Stimulated activated CD4-positive, alpha-beta T cell treated with anti-CD3 and anti-CD28 coated beads, Interleukin-12 subunit alpha, Interleukin-12 subunit beta, amount 100 ng/mL, for 4 hours (primary cell): Measurements from ENCODE around the gene TNRC18.

Source experiments
- DNase-seq: peaks from one replicate; pipeline ENCODE4 v3.0.0-alpha.2; 2020

TNRC18 gene

DNA sequence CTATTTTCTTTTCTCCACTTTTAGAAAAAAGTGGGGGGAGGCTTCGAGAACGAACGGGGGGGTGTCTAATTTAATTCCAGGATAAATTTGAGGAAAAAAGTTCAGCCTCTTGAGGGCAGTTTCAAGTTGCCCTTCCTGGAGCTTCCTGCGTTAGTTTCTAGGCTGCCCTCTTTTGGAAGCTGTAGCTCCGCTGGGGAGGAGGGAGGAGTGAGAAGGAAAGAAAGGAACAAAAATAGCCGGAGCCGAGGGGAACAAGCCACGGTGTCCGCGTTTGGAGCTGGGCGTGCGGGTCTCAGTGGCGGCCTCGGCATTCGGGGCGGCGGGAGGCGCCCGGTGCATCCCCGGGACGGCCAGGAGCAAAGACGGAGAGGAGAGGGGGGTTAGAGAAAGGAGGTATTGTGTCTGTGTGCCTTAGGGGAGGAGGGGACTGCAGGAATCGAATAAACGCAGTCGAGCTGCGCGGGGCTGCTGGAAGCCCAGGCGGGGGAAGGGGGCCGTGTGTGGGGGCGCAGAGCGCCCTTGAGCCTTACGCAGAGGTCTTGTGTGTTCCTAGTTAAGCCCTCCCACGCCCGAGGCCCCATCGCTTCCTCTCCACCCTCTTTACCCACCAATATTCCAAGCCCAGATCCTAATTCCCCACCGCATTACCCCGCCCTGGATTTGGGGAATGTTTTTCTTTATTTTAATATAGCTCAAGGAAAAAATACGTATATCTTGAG is 2.0 kb upstream of the TNRC18 start:
- DNase-seq: no peak

DNA sequence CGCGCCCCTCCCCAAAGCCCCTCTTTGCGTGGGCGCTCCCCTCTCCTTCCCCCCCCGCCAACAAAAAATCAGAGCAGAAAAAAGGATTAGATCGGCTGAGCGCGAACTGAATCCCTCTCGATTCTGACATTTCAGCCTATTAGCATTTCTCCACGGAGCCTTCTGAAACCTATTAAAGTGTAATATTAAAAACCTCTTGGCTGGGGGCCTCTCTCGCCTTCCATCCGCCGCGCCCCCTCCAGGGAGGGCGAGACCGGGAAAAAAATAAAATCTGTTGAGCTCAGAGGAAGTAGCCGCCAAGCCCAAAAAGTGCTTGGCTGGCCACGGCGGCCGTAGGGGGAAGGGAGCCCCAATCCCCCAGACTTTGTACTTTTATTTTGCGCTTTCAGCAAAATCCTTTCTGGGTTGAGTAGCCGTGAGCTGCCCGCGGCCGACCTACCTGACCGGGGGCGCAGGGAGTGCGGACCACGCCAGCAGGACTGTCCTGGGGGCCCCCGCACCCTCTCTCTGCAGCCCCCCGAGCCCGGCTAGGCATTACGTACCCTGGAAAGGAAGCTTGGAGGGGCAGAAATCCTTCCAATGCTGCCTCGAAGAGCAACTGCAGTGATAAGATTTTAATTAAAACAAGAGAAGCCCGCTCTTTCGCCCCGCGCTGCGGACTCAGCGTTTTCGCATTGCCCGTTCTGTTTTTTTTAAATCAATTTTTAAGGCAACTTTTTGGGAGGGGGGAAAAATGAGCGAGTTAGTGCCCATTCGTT is 1.3 kb upstream of the TNRC18 start:
- no peak for DNase-seq

DNA sequence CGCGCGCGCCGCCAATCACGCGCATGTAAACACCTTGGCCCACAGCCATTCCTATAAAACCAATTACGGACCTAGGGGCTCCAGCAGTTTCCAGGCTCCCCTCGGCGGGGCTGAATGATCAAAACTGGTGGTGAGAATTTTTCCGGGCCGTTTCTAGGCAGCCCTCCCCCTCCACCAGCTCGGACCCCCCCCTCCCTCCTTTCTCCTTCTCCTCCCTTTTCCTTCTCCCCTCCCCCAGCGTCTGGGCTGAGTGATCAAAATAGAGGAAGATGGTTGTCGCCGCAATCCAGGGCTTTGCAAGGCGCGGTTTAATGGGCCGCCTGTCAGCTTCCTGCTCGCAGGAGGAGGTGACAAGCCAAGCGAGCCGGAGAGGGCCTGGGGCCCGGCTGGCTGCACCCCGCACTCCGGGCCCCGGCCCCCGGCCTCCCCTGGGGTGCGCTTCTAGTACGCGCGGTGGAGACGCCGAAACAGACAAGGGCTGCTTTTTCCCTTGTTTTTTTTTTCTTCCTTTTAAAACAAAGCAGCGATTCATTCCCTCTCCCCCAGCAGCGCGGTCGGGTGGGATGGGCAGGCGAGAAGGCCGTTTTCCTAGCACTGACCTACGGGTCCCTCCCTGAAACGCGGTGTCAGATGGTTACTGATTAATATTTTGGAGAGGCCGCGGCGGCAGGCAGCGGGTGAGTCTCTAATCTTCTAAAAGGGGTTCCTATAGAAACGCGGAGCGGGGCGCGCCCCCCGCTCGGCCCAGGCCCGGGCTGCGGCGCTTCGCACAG is 528 bp upstream of the TNRC18 start:
- DNase-seq: no peak

DNA sequence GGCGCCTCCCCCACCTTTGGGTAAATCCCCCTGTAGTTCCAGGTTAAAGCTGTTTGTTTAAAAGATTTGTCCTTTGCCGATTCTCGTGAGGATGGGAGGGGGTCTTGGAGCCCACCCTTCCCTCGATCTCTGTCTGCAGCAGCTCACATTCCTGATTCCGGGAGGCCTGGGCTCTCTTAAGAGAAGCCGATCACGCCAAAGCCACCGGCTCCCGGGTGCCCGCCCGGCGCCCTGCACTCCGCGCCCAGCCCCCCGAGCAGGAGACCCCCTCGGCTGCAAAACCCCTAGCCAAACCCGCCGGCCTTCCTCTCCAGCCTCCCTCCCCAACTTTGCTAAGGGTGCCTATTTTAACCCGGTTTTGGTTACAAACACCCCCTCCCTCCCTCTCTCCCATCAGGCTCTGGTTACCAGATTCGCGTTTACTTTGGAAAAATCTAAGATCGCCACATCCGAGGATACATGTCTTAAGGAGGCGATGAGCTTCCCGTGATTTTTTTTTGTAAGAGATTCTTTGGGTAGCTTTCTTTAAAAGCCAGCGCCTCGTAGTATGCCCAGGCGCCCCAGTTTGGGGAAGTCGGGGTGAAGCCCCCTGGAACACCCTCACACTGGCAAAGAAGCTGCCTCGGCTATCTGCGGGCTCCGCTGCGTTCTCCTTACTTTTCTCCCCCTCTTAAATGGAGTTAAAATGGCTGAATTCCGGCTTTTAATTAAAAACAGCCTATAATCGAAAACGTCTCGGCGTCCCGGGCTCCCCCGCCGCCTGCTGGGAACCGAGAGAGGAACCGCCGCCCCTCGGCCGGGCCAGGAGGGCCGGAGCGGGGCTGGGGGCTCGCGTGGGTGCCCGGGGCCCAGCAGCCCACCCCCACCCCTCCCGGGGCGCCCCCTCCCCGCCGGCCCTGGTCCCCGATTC is 983 bp downstream of the TNRC18 start:
- DNase-seq: no peak

DNA sequence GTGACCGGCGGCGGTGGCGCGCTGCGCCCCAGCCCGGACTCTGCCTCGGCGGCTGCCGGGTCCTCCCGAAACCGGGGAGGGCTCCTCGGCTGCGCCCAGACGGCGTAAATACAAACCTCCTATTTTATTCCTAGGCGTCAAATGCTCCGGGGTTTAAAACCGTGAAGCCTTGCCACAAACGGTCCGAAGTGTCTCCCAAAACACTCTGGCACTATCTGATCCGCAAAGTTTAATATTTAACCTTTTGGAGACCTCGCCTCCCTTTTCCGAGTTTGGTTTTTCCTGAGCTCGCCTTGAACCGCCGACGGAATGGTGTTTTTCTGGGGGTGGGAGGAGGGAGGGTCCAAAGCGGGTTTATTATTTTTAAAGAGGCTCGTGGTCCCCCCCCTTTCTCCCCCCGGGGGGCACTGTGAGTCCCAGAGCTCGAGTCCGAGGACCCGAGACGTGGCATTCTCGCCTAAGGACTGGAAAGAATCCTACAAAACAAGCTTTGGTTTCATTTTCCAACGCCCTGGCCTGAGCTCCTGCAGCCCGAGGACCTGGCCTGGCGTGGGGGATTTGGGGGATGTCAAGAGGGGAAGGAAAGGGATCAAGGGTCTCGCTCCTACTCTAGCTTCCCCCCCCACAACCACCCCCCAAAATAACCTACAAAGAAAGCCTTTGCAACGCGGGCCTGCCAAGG is 1.8 kb downstream of the TNRC18 start:
- no peak for DNase-seq

DNA sequence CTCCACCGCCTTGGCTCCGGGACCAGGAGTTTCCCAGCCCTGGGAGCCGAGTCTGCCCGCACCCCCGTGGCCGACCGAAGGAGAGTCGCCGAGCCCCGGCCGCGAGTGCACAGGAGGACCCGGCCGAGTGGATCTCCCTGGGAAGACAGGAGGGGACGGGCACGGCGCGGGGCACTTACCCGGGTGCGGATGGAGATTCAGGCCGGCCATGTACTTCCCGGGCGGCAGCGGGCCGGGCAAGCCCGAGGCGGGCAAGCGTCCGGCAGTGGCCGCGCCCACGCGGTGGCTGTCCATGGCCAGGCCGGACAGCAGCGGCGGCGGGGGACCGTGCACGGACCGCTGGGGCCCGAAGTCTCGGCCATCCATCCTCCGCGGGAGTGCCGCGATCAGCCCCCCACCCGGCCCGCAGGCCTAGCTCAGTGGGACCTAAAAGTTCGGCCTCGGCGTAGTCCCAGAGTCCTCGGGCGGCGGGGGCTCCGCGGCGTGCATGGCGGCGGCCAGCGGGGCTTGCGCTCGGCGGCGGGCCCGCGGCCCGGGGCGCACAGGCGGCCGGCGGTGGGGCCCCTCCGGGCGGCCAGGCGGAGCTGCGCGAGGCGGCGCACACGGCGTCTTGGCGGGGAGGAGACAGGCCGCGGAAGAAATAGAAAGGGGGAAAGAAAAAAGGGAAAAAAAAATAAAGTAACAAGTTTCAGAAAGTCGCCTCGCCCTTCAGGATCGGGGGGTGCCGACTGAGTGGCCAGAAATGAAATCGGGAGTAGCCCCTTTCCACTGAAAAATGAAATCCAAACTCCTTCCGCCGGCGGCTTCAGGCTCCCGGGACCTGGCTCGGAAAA is 2.5 kb downstream of the TNRC18 start:
- DNase-seq: no peak

DNA sequence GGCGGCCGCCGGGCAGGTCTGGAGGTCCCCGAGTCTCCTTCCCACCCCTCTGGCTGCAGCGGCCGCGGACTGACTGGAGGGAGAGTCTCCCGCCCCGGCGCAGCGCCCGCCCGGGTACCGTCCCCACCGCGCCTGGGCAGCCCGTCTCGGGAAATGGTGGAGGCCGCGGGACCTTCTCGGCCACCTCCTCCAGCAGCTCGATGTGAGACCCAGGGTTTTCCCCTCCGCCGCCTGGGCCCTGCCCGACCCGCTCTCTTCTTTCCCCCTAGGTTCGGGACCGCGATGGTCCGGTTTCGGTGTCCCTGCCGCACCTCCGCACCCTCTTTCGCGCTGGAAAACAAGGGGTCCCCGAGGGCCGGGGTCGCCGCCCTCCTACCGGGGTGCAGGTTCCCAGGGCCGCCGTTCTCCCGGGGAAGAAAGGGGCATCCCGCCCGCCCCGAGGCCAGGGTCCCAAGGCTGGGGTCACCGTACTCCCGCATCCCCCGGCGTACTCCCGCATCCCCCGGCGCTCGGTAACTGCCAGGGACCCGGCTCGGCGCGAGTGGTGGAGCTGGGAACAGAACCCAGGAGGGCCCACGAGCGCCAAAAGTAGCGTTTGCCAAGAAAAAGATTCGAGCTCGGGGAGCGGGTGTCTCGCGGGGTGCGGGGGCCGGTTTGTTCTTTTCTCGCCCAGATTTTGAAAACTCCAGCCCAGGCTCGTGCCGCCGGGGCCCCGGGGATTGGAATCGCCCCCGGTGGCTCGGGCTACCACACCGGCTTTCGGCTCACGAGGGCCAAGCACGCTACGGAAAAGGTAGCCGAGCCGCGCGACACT is 3.4 kb downstream of the TNRC18 start:
- DNase-seq: no peak

DNA sequence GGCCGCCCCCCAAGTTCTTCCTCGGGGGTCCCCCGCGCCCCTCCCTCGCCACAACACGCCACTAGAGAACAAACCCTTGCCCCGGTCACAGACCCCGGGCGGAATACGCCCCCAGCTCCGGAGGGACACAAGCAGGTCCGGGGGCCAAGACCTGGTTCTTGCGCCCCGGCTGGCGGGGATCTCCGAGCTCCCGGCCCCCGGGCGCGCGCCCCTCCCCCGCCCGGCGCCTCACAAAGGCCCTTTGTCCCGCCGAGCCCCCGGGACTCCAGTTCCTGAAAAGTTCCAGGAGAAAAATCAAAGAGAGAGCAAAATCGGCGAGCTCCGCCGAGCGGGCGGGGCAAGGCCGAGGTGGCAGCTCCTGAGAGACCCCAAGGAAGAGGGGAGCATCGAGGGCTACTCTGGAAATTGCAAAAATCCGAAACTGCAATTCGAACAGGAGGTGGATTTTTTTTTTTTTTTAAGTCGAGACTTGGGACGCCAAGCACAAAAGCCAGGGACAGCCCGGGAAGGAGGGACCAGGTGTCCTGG is 4.0 kb downstream of the TNRC18 start:
- no peak for DNase-seq

DNA sequence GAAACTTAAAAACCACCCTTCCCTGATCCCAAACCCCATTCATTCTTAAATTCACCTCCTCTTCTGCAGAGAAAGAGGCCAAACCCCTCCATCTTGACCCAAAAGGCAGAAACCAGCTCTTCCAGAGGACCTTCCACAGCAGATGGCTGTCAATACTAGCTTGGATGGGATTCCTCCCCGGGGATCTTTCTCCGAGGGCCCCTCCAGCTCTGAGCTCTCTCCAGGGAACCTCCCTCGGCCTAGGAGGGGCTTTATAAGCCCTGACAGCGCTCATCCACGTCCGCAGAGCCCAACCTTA is 5.4 kb downstream of the TNRC18 start:
- no peak for DNase-seq

DNA sequence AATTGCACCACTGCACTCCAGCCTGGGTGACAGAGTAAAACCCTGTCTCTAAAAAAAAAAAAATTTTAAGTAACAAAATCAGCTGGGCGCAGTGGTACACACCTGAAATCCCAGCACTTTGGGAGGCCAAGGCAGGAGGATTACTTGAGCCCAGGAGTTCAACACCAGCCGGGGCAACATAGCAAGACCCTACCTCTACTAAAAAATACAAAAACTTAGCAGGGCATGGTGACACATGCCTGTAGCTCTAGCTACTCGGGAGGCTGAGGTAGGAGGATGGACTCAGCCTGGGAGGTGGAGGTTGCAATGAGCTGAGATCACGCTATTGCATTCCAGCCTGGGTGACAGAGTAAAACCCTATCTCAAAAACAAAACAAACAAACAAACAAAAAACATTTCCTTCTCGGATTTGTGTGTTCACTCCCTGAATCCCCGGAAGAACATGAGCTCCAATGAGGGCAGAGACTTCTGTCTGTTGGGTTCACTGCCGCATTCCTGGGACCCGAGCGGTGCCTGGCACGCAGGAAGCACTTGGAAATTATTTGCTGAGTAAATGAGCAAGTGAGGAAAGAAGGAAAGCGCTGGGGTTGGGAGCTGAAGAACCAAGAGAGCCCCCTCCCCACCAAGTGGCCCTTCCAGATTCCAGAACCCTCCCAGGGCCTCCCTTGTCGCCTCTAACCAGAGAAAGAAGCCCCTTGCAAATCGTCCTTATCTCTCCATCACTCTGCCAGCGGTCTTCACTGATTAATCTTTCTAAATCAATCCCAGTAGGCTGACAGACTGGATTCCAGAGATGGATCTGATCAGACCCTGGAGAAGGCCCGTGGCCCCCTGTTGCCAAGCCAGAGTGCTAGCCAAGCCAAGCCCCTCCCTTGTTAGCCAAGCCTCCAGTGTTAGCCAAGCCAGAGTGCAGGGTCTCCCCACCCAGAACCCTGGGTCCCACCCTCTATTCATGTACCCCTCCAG is 6.2 kb downstream of the TNRC18 start:
- no peak for DNase-seq

DNA sequence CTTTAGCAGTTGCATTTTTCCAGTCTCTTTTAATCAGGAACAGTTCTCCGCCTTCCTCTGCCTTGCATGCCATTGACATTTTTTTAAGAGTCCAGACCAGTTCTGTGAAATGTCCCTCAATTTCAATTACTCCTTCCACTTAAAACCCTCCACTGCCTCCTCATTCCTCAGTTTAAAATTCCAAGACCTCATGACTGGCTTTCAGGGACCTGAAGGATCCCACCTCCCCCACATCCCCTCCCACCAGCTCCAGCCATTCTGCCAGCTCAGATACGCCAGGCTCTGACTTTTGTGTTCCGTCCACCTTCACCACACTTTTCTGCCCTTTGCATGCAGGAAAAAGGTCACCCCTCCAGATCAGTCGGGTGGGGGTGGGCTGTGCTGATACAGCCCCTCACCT is 8.7 kb downstream of the TNRC18 start:
- no peak for DNase-seq

DNA sequence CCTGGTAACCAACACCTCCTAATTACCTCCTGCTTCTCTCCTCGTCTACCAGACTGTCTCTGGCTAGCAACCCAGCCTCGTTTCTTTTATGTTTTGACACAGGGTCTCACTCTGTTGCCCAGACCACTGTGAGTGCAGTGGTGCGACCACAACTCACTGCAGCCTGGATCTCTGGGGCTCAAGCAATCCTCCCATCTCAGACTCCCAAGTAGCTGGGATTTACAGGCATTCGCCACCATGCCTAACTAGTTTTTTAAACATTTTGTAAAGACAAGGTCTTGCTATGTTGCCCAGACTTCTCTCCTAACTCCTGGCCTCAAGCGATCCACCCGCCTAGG is 10.2 kb downstream of the TNRC18 start:
- DNase-seq: no peak

DNA sequence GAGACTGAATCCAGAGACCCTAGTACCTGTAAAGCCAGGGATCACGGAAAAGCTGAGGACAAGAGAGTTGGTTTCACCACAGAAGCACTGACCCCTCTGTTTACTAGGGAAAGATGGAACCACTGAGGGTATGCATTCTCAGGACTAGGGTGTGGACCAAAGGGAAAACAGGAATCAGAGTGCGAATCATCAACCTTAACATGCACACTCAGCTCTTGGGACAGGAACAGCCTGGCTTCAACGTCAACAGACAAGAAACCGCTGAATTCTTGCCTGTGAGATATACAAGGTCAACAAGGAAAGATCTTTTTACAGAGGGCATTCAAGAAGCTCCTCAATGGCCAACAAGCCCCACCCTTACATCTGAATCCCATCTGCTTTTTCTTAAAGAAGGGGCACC is 14.9 kb downstream of the TNRC18 start:
- DNase-seq: no peak

DNA sequence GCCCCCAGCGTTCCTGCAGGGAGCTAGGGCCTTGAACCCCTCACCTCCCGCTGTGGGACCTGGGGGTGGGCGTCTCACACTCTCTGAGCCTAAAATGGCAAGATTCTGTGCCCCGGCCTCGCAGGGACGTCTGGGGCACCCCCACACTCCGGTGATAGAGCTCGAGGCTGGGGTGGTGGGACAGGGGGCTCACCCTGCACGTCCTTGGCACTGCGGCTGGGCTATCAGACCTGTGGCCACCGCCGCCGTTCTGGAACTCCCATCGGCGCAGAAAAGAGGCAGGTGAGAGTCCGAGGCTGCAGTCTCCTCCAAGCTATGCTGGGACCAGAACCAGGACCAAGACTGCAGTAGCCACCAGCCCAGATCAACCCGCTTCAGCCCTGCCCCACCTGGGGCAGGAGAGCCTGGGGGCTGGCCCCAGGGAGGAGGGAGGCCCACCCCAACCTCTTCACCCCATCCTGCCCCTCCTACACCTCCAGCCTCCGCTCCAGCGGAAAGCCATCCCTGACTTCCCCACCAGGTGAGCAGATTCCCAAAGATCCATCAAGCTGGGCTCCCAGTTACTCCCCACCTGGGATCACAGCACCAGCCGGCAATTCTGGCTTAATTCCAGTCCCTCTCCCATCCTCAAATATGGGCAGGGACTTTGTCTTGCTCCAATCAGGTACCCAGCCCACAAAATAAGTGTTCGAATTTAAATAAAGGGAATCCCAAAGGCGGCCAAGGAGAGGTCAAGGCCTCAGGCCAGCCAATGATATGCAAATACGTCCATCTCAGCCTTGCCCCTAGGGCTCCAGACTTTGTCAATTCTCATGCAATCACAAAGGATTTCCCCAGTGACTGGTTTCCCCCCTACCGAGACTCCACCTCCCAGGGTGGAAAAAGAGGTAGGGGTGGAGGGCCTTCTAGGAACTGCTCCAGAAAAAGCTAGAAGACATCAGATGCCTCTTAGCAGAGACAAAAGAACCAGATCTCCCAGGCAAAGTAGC is 16.4 kb downstream of the TNRC18 start:
- DNase-seq: no peak

DNA sequence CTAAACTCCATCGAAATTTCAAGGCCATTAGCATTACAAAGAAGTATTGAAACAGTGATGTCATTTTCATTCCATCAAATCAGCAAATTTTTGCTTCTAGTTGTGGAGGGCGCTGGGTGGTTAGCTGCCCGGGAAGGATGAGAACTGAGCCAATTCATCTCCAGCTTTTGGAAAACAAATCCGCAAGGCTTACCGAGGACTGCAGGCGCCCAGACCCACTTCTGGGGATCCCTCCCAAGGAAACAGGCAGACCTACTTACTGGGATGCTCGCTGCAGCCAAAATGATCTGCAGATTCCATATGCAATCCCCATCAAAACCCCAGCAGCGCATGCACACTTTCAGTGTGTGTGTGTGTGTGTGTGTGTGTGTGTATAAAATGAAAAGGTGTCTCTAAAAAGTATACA is 19.2 kb downstream of the TNRC18 start:
- DNase-seq: no peak

DNA sequence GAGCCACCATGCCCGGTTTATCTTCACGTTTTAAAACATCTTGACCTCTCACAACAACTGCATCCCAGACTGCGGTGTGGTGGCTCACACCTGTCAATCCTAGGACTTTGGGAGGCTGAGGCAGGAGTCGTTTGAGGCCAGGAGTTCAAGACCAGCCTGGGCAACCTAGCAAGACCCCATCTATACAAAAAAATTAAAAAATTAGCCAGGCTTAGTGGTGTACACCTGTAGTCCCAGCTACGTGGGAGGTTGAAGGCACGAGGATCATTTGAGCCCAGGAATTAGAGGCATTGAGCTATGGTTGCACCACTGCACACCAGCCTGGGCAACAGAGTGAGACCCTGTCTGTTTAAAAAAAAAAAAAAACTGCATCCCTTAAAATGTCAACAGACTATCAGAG is 20.2 kb downstream of the TNRC18 start:
- DNase-seq: no peak

DNA sequence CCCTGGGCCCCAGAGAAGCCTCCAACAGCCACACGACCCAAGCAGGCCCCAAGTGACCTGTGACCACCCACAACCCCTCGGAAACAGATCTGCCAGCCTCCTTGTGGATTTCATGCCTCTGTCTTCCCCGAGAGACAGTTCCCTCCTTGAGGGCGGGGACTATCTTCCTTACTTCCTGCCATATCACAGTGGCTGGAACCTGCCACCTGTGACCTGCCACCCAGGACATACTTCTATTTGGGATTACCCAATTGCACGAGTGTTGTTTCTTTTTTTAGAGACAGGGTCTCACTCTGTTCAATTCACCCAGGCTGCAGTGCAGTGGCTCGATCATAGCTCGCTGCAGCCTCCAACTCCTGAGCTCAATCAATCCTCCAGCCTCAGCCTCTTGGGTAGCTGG is 25.9 kb downstream of the TNRC18 start:
- no peak for DNase-seq
